ENCODE data around the gene TSPAN13. TPM values are rescaled to one million over a fixed set of nuclear protein-coding genes. Genes with fewer than 3 reads are reported as not detected.

Gene TSPAN13
- total and polyA plus RNA-seq, 10 of the 15 experiments (the other 5 are each of a cell fraction or from before 2014, with no cell fraction given) = 0.26 to 0.37 TPM; not detected in 8

DNA sequence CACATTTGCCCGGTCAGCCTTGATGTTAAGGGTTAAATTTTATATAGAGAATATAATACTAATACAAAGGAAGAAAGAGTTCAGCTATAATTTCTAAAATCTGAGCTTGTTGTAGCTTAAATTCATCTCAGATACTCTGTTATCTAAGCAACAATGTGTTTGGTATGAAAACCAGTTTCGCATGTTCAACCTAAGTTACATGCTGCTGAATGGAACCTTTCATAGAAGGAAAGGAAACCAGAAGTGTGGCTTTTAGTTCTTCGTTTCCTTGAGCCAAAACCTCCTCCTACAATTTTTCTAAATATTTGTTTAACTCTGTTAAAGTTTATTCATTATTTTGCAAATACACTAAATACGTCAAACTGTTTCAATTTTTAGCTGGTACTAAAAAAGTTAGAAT is 32.7 kb downstream of the TSPAN13 start:
- BruUV-seq (replicated peaks) = no TSS peak
- Histone ChIP-seq H3K4me2 (ENCODE audit: control insufficient read depth, insufficient read depth) (no peak overlapping the region), H3K36me3 (ENCODE audit: control insufficient read depth in 2 of 2, insufficient read depth in 2 of 2, low read length in 1 of 2) (no peaks in the 10 kb centered on the region), H3K4me1 (ENCODE audit: control insufficient read depth, insufficient read depth, low read length) (no peaks in the 10 kb centered on the region), H3K27ac (ENCODE audit: control insufficient read depth, insufficient read depth) (no peak overlapping the region), H3K27me3 (replicated peaks in 1 of 2; ENCODE audit: control insufficient read depth in 2 of 2, insufficient read depth in 2 of 2, low read length in 1 of 2) (no peaks in the 10 kb centered on the region), H2AFZ (ENCODE audit: control insufficient read depth, low read depth, low read length) (no peak overlapping the region), H3K4me3 (no peak overlapping the region), H4K20me1 (ENCODE audit: control insufficient read depth, insufficient read depth) (no peaks in the 10 kb centered on the region), H3K79me2 (ENCODE audit: control insufficient read depth, insufficient read depth, low read length) (no peaks in the 10 kb centered on the region), H3K9me3 (replicated peaks; ENCODE audit: control insufficient read depth, insufficient read depth, low read length) (no peaks in the 10 kb centered on the region), H3K9ac (ENCODE audit: control insufficient read depth, insufficient read depth, low read length) (no peak overlapping the region)
- TF ChIP-seq, protein P1, sequence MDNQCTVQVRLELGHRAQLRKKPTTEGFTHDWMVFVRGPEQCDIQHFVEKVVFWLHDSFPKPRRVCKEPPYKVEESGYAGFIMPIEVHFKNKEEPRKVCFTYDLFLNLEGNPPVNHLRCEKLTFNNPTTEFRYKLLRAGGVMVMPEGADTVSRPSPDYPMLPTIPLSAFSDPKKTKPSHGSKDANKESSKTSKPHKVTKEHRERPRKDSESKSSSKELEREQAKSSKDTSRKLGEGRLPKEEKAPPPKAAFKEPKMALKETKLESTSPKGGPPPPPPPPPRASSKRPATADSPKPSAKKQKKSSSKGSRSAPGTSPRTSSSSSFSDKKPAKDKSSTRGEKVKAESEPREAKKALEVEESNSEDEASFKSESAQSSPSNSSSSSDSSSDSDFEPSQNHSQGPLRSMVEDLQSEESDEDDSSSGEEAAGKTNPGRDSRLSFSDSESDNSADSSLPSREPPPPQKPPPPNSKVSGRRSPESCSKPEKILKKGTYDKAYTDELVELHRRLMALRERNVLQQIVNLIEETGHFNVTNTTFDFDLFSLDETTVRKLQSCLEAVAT (IDR thresholded peaks at IDR 0.05) = no peak
- TF ChIP-seq SIN3A (IDR thresholded peaks at IDR 0.05; ENCODE audit: low read depth, low read length) (no peak), MXI1 (IDR thresholded peaks at IDR 0.05; ENCODE audit: low read depth, low read length) (no peak), LARP7 (IDR thresholded peaks at IDR 0.05) (no peak), EP300 (IDR thresholded peaks at IDR 0.05; ENCODE audit: borderline replicate concordance in 1 of 2, control insufficient read depth in 1 of 2, low read depth in 2 of 2, low read length in 2 of 2) (no peak)
- WGBS (ENCODE audit: insufficient coverage, insufficient replicate concordance, low lambda C conversion rate, missing lambda C conversion rate) = 34% methylated on average over 4 of the region's 4 CpGs
- RAD21 ChIA-PET (ENCODE audit: unreplicated experiment) = no interaction called here
- POLR2A ChIA-PET = no interaction called here
- intact Hi-C loops (cut with micrococcal nuclease; ENCODE audit: unreplicated experiment) = no loop called here
- DNase-seq (ENCODE audit: low read depth, low spot score) (no peak), ATAC-seq (no peak), FAIRE-seq (no peak)
- CTCF ChIA-PET = no interaction called here
- in situ Hi-C loops (cut with MboI) = no loop called here
- SMC1A ChIA-PET (ENCODE audit: uncharacterized antibody, unreplicated experiment) = interaction anchor here (0.8 kb wide), 1 partner anchor 12 kb away, joined by 3 read pairs; no protein-coding TSS in a partner anchor

DNA sequence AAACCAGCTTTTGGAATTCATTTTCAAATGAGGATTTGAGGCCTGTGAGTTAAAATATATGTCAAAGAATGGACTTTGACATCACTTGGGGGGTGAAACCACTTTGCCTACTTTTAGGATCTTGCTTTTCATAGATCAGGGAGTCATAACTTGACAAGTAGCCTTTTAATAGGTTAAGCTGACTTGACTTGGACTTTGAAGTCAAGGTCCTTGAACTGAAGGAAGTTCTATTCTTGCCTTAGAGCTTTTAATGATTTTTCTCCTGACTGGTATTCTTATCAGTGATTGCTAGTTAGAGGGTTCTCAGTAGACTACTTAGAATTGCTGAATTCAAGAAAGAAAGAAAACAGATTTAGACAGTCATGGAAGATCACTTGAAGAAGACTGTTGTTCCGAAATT is 33.6 kb downstream of the TSPAN13 start:
- Histone ChIP-seq H3K27me3 (replicated peaks in 1 of 2; ENCODE audit: control insufficient read depth in 2 of 2, insufficient read depth in 2 of 2, low read length in 1 of 2) (no peaks in the 10 kb centered on the region), H3K4me1 (ENCODE audit: control insufficient read depth, insufficient read depth, low read length) (no peaks in the 10 kb centered on the region), H3K4me2 (ENCODE audit: control insufficient read depth, insufficient read depth) (no peak overlapping the region), H3K36me3 (ENCODE audit: control insufficient read depth in 2 of 2, insufficient read depth in 2 of 2, low read length in 1 of 2) (no peaks in the 10 kb centered on the region), H3K9ac (ENCODE audit: control insufficient read depth, insufficient read depth, low read length) (no peak overlapping the region), H3K4me3 (no peak overlapping the region), H3K27ac (ENCODE audit: control insufficient read depth, insufficient read depth) (no peak overlapping the region), H4K20me1 (ENCODE audit: control insufficient read depth, insufficient read depth) (no peaks in the 10 kb centered on the region), H3K9me3 (replicated peaks; ENCODE audit: control insufficient read depth, insufficient read depth, low read length) (no peaks in the 10 kb centered on the region), H2AFZ (ENCODE audit: control insufficient read depth, low read depth, low read length) (no peak overlapping the region), H3K79me2 (ENCODE audit: control insufficient read depth, insufficient read depth, low read length) (no peaks in the 10 kb centered on the region)
- intact Hi-C loops (cut with micrococcal nuclease; ENCODE audit: unreplicated experiment) (no loop called here), in situ Hi-C loops (cut with MboI) (no loop called here)
- ChIA-PET SMC1A (ENCODE audit: uncharacterized antibody, unreplicated experiment) (interaction anchor here (0.6 kb wide), 1 partner anchor 145 kb away, joined by 3 read pairs; no protein-coding TSS in a partner anchor), CTCF (interaction anchor here (0.9 kb wide), 1 partner anchor 14 kb away, joined by 3 read pairs; no protein-coding TSS in a partner anchor), RAD21 (ENCODE audit: unreplicated experiment) (no interaction called here), POLR2A (no interaction called here)
- no peak for ATAC-seq
- no peak for FAIRE-seq
- BruUV-seq (replicated peaks) = no TSS peak
- WGBS (ENCODE audit: insufficient coverage, insufficient replicate concordance, low lambda C conversion rate, missing lambda C conversion rate) = 31% methylated on average over 1 of the region's 1 CpG
- no peak for DNase-seq (ENCODE audit: low read depth, low spot score)
- TF ChIP-seq SMARCA5 (IDR thresholded peaks at IDR 0.05) = no peak
- TF ChIP-seq, protein P2, sequence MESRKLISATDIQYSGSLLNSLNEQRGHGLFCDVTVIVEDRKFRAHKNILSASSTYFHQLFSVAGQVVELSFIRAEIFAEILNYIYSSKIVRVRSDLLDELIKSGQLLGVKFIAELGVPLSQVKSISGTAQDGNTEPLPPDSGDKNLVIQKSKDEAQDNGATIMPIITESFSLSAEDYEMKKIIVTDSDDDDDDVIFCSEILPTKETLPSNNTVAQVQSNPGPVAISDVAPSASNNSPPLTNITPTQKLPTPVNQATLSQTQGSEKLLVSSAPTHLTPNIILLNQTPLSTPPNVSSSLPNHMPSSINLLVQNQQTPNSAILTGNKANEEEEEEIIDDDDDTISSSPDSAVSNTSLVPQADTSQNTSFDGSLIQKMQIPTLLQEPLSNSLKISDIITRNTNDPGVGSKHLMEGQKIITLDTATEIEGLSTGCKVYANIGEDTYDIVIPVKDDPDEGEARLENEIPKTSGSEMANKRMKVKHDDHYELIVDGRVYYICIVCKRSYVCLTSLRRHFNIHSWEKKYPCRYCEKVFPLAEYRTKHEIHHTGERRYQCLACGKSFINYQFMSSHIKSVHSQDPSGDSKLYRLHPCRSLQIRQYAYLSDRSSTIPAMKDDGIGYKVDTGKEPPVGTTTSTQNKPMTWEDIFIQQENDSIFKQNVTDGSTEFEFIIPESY (IDR thresholded peaks at IDR 0.05) = no peak
- no peak for TF ChIP-seq SPI1 (IDR thresholded peaks at IDR 0.05; ENCODE audit: borderline replicate concordance, insufficient read depth, low read depth, low read length)
- TF ChIP-seq FOS (IDR thresholded peaks at IDR 0.05; ENCODE audit: borderline replicate concordance, extremely low read depth, insufficient read length) = no peak
- no peak for TF ChIP-seq SRF (IDR thresholded peaks at IDR 0.05; ENCODE audit: low read depth in 2 of 2, low read length in 2 of 2)
- TF ChIP-seq MTA3 (IDR thresholded peaks at IDR 0.05; ENCODE audit: borderline replicate concordance, low read length) = no peak
- TF ChIP-seq EGR1 (IDR thresholded peaks at IDR 0.05; ENCODE audit: borderline replicate concordance in 1 of 2, low read depth in 2 of 2, low read length in 2 of 2) = no peak
- no peak for TF ChIP-seq KLF5 (IDR thresholded peaks at IDR 0.05; ENCODE audit: partially characterized antibody)

Measured in GM12878 (cell line).